22Rv1 (cell line): ENCODE results near the gene GARNL3.

Source experiments
- H3K27ac ChIP-seq: fragments of 450-650 bp; 2 replicates; pipeline ENCODE4 v1.5.1; 2017
- ZFX ChIP-seq: fragments of 450-650 bp; IDR thresholded peaks from 2 replicates; pipeline ENCODE4 v1.6.1; 2017; ENCODE audit warnings: antibody characterized with exemption, borderline replicate concordance
- TF ChIP-seq, protein P1 (sequence below): fragments of 450-650 bp; IDR thresholded peaks from 2 replicates; pipeline ENCODE4 v1.5.1; 2017; ENCODE audit warnings: mild to moderate bottlenecking

Gene GARNL3

DNA sequence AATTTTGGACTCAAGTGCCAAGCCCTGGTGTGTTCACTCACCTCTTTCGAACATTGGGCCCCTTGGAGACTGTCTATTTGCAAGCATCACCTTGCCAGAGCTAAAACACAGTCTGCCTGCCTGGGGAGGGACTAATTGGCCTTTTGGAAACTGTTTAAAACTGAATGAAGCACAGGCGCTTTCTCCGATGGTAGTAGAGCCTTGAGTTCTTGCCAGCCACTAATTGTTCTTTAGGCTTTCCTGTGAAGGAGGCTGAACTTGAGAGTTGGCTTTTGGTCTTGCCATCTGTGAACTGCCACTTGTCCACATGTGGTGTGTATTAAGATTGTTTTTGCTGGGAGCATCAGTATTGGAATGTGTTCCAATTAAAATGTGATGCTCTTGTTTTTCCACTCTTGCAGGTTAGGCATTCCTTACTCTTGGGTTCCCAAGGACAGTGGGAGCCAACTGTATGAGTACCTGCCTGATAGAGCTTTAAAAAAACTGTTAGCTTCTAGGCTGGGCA is 26.0 kb downstream of the GARNL3 start:
- TF ChIP-seq, protein P1, sequence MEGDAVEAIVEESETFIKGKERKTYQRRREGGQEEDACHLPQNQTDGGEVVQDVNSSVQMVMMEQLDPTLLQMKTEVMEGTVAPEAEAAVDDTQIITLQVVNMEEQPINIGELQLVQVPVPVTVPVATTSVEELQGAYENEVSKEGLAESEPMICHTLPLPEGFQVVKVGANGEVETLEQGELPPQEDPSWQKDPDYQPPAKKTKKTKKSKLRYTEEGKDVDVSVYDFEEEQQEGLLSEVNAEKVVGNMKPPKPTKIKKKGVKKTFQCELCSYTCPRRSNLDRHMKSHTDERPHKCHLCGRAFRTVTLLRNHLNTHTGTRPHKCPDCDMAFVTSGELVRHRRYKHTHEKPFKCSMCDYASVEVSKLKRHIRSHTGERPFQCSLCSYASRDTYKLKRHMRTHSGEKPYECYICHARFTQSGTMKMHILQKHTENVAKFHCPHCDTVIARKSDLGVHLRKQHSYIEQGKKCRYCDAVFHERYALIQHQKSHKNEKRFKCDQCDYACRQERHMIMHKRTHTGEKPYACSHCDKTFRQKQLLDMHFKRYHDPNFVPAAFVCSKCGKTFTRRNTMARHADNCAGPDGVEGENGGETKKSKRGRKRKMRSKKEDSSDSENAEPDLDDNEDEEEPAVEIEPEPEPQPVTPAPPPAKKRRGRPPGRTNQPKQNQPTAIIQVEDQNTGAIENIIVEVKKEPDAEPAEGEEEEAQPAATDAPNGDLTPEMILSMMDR = no peak
- no peak for TF ChIP-seq ZFX
- no peak overlapping the region for H3K27ac ChIP-seq

DNA sequence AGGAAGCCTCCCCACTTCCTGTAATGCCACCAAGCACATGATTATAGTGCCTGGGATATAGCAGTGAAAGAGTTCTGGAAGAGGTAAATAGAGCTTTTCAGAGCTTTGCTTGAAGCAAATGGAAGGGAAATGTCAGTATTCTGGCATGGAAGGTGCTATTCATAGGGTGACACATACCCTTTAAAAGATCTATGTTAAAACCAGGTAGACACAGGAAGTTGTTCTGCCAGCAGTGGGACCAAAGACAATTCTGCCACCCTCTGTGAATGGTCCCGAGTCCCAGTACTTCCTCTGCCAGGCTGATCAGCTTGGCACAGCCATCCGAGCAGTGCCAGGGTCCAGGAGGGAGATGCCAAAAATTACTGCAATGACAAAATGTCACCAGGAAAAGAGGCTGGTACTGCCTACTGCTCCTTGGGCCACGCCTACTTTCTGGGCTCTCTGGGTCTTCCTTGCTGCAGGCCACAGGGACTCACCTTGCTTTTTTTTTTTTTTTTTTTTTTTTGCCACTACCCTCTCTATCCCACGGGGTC is 26.7 kb downstream of the GARNL3 start:
- no peak for TF ChIP-seq ZFX
- TF ChIP-seq, protein P1 = no peak
- H3K27ac ChIP-seq = no peak overlapping the region

DNA sequence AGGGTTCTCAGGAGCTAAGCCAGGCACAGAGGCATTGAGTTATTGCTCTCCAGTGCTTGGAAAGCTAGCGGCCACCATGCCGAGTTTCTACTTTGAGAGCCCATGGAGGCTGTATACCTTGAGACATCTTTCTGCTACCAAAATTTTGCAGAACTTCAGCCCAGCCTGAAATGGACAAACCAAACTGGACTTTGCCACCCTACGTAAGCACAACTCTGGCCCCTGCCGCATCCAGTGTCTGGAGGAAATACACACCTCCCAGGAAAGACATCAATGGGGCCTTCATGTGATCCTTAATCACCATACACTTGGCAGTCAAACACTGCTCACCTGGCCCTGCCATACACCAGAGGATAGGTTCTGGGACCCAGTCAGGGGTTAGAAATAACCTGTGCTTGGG is 27.8 kb downstream of the GARNL3 start:
- no peak overlapping the region for H3K27ac ChIP-seq
- no peak for TF ChIP-seq ZFX
- TF ChIP-seq, protein P1 = no peak

DNA sequence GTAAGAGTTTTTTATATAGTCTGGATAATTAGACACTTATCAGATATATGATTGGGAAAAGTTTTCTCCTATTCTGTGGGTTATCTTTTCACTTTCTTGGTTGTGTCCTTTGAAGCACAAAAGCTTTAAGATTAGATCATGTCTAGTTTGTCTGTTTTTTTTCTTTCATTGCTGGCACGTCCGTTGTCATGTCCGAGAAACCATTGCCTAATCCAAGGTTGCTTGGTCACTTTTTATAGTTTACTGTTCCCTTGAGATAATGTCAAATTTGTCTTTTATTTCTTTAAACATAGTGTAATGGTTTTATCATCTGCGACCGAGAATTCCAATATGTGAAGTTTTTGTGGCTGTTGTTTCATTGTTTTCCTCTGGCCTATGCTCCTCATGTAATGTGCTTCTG is 28.8 kb downstream of the GARNL3 start:
- no peak overlapping the region for H3K27ac ChIP-seq
- no peak for TF ChIP-seq ZFX
- TF ChIP-seq, protein P1 = no peak

DNA sequence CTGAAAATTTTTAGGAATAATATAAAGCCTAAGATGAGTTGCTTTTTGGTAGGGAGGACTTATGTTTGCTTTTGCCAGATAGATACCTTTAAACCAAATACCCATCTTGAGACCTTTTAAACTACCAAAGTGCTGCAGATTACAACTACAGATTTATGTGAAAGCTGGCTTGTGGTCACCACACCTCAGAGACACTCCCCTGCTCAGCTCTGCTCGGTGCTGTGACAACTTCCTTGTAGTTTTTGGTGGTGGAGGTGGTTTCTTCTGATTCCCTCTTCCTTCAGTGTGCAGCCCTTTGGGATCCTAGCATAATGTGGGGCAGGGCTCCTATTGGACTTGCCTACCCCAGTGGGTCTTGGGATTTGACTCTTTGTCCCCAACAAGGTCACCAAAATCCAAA is 29.2 kb downstream of the GARNL3 start:
- TF ChIP-seq, protein P1 = no peak
- no peak for TF ChIP-seq ZFX

DNA sequence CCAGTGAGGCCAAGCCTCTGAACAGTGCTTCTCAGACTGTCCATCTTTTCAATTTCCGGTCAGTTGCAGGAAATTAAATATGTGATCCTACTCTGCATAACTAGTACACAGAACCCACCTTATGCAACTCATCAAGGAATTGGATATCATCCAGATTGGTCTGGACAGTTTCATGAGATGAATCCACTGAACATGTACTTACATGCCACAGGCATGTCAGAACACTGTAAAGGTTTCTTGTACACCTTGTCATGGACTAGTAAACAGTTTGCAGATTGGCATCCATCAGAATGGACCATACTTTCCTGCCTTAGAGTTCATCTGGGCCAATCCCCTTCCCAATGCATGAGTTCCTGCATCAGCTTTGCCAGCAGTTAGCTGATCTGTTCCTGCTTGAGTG is 30.4 kb downstream of the GARNL3 start:
- no peak for TF ChIP-seq ZFX
- TF ChIP-seq, protein P1 = no peak
- H3K27ac ChIP-seq = no peak overlapping the region

More for the DNA sequence above, 29.2 kb downstream of the GARNL3 start:
- no peak overlapping the region for H3K27ac ChIP-seq

DNA sequence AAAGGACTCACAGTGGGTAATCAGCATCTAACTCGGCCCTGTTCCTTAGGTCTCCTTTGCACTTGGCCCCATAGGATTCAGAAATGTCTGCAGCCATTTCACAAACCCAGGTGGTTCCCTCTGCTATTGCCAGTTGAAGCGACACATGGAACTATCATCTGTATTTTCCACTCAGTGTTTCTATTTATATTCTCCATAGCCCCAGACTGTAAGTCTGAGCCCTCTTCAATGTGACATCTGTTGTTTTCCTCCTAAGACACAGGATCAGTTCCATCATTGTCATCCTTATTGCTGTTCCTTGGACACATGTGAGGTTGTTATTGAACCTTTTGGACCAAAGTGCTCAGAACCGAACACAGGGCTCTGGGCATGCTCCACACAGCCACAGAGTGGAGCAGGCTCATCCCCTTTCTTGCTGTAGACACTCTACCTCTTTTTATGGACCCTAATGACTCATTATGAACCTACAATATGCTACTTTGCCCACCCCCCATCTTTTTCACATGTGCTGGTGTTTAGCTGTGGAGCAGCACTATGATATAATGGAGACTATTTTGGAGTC is 36.4 kb downstream of the GARNL3 start:
- TF ChIP-seq, protein P1 = no peak
- no peak overlapping the region for H3K27ac ChIP-seq
